Lower lobe of right lung (tissue), 2 donors: ENCODE results near the gene HKDC1. TPM values are rescaled to one million over a fixed set of nuclear protein-coding genes. Genes with fewer than 3 reads are reported as not detected.

Experiments
- ATAC-seq, 2 donors: fragments of 200-7000 bp; cut with Tn5 transposase; one replicate each; pipeline ENCODE4 v1.9.1; 2020 to 2022; ENCODE audit warnings: mild to moderate bottlenecking in 2 of 2, moderate library complexity in 2 of 2
- DNase-seq: peaks from one replicate; pipeline ENCODE4 v3.0.0-alpha.2; 2020
- H3K27ac ChIP-seq: fragments of 200-600 bp; one replicate; pipeline ENCODE4 v1.8.0; 2022
- H3K27me3 ChIP-seq: fragments of 200-600 bp; one replicate; pipeline ENCODE4 v1.8.0; 2022; ENCODE audit warnings: low read depth
- H3K36me3 ChIP-seq: fragments of 200-600 bp; one replicate; pipeline ENCODE4 v1.8.0; 2022; ENCODE audit warnings: mild to moderate bottlenecking
- H3K4me1 ChIP-seq: fragments of 200-600 bp; one replicate; pipeline ENCODE4 v1.8.0; 2022
- H3K4me3 ChIP-seq: fragments of 200-600 bp; one replicate; pipeline ENCODE4 v1.8.0; 2022; ENCODE audit warnings: mild to moderate bottlenecking
- H3K9me3 ChIP-seq: fragments of 200-600 bp; one replicate; pipeline ENCODE4 v1.8.0; 2022
- CTCF ChIP-seq: fragments of 200-600 bp; IDR thresholded peaks from one replicate; pipeline ENCODE4 v1.8.0; 2022; ENCODE audit warnings: antibody characterized with exemption, mild to moderate bottlenecking
- intact Hi-C: fragments of 100-400 bp; cut with DNase I; formaldehyde crosslinking; loops from one replicate; pipeline ENCODE4 v1.11.0; 2022
- total RNA-seq: library from RNA; stranded (reverse); fragmentation: NEBNext Ultra II Directional; extraction: Animal tissue kit (Norgen Biotek cat#: 25700); gene quantifications from one replicate; pipeline ENCODE4 v1.2.1, GENCODE V29; 2021
- donor health status: DM: no; HTN: yes; CAD: no; lungs with severe emphysema.

Gene HKDC1
- total RNA-seq, 1 donor from 2014 or later: 5.9 TPM

DNA sequence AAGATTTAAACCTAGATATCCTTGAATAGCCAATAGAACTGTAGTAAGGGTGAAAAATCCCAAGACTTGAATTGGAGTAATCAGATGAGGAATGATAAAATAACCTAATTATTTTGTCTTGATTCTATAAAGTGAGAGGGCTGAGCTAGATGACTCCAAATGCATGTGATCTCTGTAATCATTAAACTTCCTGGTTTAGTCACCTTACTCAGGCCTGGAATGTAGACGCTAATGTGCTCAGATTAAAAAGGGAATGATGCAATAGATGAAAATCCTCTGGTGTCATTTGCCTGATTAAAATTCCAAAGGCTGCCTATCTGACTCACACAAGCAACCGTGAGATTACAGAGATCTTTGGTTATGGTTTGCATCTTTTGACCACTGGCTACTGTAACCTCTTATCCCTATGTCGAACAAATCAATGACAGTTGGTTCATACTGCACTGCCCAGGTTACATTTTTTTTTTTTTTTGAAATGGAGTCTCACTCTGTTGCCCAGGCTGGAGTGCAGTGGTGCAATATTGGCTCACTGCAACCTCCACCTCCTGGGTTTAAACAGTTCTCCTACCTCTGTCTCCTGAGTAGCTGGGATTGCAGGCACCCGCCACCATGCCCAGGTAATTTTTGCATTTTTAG is 2.9 kb upstream of the HKDC1 start:
- no peaks in the 10 kb centered on the region for H3K9me3 ChIP-seq
- intact Hi-C loops: no loop called here
- no peak overlapping the region for H3K27ac ChIP-seq
- DNase-seq (no peak), ATAC-seq (peak; percentile 59 to 62)
- peaks cover 22% of the 10 kb centered on the region for H3K4me1 ChIP-seq
- no peaks in the 10 kb centered on the region for H3K27me3 ChIP-seq
- H3K4me3 ChIP-seq: no peak overlapping the region
- no peaks in the 10 kb centered on the region for H3K36me3 ChIP-seq
- no peak for TF ChIP-seq CTCF

- DNase-seq (no peak), ATAC-seq (no peak)
- H3K27ac ChIP-seq: no peak overlapping the region
- no peaks in the 10 kb centered on the region for H3K36me3 ChIP-seq
- no peak overlapping the region for H3K4me3 ChIP-seq
- TF ChIP-seq CTCF: no peak
- H3K4me1 ChIP-seq: peaks cover 32% of the 10 kb centered on the region
- H3K27me3 ChIP-seq: no peaks in the 10 kb centered on the region
- H3K9me3 ChIP-seq: no peaks in the 10 kb centered on the region
- intact Hi-C loops: no loop called here
These were observed 1.3 kb upstream of the HKDC1 start for GRCh38 chr10:69218831-69219230.

DNA sequence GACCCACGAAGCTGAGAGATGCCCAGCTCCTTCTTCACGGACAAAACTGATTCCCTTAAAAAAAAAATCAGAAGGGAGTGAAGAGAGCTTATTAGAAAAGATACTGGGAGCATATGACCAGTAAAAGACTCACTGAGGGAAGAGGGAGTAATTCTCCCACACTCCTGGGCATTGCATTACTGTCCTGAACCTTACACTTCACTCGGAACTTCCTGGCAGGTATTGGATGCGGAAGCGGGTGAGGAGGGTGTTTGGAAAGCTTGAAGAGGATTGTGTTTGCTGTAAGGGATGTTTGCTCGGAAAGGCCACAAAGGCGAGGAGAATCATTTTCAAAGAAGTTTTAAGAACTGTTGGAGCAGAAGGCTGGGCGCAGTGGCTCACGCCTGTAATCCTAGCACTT is 375 bp downstream of the HKDC1 start:
- H3K27me3 ChIP-seq: no peaks in the 10 kb centered on the region
- H3K9me3 ChIP-seq: no peaks in the 10 kb centered on the region
- DNase-seq (no peak), ATAC-seq (peak; percentile 73 to 76)
- peak overlapping the region; percentile 31 for H3K27ac ChIP-seq
- TF ChIP-seq CTCF: no peak
- peaks cover 26% of the 10 kb centered on the region for H3K4me1 ChIP-seq
- no peaks in the 10 kb centered on the region for H3K36me3 ChIP-seq
- H3K4me3 ChIP-seq: no peak overlapping the region
- intact Hi-C loops: no loop called here

DNA sequence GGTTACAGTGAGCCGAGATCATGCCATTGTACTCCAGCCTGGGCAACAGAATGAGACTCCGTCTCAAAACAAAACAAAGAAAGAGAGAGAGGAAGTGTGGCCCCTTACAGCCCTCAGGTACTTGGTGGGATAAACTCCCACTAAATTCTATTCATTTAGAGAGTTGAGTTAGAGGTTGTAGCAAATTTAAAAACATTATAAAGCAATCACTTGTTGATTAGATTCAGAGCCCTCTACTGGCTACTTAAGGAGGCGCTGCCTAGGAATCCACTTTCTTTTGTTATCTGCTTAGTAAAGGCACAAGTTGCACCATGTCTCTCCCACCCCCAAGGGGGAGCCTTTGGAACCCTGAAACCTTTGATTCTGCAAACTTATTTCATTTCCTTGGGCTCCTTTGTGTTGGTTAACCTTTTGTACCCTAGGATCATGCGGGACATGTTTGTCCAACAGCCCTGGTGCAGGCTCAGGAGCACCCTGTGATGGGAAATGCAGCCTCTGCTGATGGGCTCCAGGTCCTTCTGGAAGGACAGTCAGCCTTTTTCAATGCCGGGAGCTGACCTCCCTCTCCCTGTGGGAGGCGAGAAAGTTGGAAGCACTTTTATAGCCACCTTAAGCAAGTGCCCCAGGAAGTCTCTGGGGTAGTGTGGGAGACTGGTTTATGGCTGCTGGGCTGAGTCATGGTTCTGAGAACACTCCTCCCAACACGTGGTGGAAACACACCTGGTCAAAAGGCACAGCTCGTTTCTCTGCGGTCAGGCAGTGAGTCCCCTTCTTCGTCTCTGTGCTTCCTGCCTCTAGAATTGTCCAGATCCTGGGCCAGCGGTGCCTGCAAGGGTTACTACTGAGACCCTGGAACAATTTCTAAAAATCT is 2.3 kb downstream of the HKDC1 start:
- H3K4me3 ChIP-seq: peak overlapping the region; percentile 13

DNA sequence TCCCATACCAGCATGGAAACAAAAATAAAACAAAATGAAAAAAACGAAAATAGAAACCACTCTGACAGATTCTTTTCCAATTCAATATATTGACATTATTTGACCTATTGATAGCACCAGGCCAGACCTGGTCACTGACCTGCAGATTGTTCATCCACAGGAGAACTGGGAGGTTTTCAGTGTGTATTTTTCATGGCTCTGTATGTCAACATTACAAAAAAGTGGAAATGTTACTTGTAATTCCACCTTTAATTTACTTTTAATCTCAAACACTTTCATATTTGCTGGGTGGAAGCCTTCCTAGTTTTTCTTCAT is 2.9 kb downstream of the HKDC1 start:
- DNase-seq (no peak), ATAC-seq (no peak)
- H3K27ac ChIP-seq: peak overlapping the region; percentile 59
- intact Hi-C loops: no loop called here
- H3K9me3 ChIP-seq: no peaks in the 10 kb centered on the region
- no peak overlapping the region for H3K4me3 ChIP-seq
- H3K4me1 ChIP-seq: peaks cover 18% of the 10 kb centered on the region
- no peaks in the 10 kb centered on the region for H3K27me3 ChIP-seq
- H3K36me3 ChIP-seq: no peaks in the 10 kb centered on the region
- TF ChIP-seq CTCF: no peak

More for the DNA sequence above, 2.3 kb downstream of the HKDC1 start:
- Histone ChIP-seq H3K27ac (peak overlapping the region; percentile 59), H3K4me1 (peaks cover 18% of the 10 kb centered on the region), H3K27me3 (no peaks in the 10 kb centered on the region), H3K9me3 (no peaks in the 10 kb centered on the region), H3K36me3 (no peaks in the 10 kb centered on the region)
- DNase-seq: no peak
- ATAC-seq: peak; percentile 74 to 79
- intact Hi-C loops: no loop called here
- TF ChIP-seq CTCF: peak; percentile 75
